Activated CD8-positive, alpha-beta memory T cell treated with anti-CD3 and anti-CD28 coated beads, Interleukin-2, amount 10 ng/mL, durations not matched to agents 7 days and 5 days (primary cell): ENCODE data around the gene MUC6. TPM values are rescaled to one million over a fixed set of nuclear protein-coding genes. Genes with fewer than 3 reads are reported as not detected.
"Not testable (repeated sequence)": the region's sequence is repeated elsewhere in the genome, so short reads cannot be mapped to it uniquely, and the experiment has no call there.

Experiments used
- ATAC-seq: fragments of 150-1000 bp; cut with Tn5 transposase; one replicate; pipeline ENCODE4 v1.10.0; 2021; ENCODE audit warnings: moderate library complexity
- CTCF ChIA-PET: fragments of 350-600 bp; sonication (Branson Sonifier 250); formaldehyde crosslinking; loops from one replicate; lab custom pipeline; 2021; ENCODE audit warnings: antibody characterized with exemption; lab: Charles Lee
- DNase-seq: peaks from one replicate; pipeline ENCODE4 v3.0.0-alpha.2; 2020
- H3K27ac Mint-ChIP-seq: one replicate; pipeline ENCODE4 v1.8.0; 2021; ENCODE audit warnings: mild to moderate bottlenecking, mixed read lengths
- H3K27me3 Mint-ChIP-seq: one replicate; pipeline ENCODE4 v1.8.0; 2021; ENCODE audit warnings: mixed read lengths
- H3K36me3 Mint-ChIP-seq: one replicate; pipeline ENCODE4 v1.8.0; 2021; ENCODE audit warnings: mild to moderate bottlenecking, mixed read lengths
- H3K4me1 Mint-ChIP-seq: one replicate; pipeline ENCODE4 v1.8.0; 2021; ENCODE audit warnings: mixed read lengths
- H3K4me3 Mint-ChIP-seq: one replicate; pipeline ENCODE4 v1.8.0; 2021; ENCODE audit warnings: mild to moderate bottlenecking, moderate library complexity, mixed read lengths
- H3K9me3 Mint-ChIP-seq: one replicate; pipeline ENCODE4 v1.8.0; 2022; ENCODE audit warnings: low read depth, mixed read lengths
- total RNA-seq, 2 experiments: library from RNA; stranded (reverse); gene quantifications; one replicate each; pipeline ENCODE4 v1.2.3, GENCODE V29; 2021

The MUC6 gene
- total RNA-seq, 2 experiments from 2014 or later = not detected

GRCh38 chr11:1023811-1024596 lies 12.5 kb downstream of the MUC6 start:
- Mint-ChIP-seq H3K36me3 (no peaks in the 10 kb centered on the region), H3K27me3 (no peaks in the 10 kb centered on the region), H3K9me3 (no peaks in the 10 kb centered on the region), H3K27ac (no peak overlapping the region), H3K4me1 (no peaks in the 10 kb centered on the region), H3K4me3 (no peak overlapping the region)
- DNase-seq = no peak
- CTCF ChIA-PET = no interaction called here
- ATAC-seq = no peak

GRCh38 chr11:1022908-1023810 lies 13.4 kb downstream of the MUC6 start:
- no peak for ATAC-seq
- H3K36me3 Mint-ChIP-seq = no peaks in the 10 kb centered on the region
- H3K4me3 Mint-ChIP-seq = no peak overlapping the region
- CTCF ChIA-PET = no interaction called here
- no peaks in the 10 kb centered on the region for H3K9me3 Mint-ChIP-seq
- no peaks in the 10 kb centered on the region for H3K27me3 Mint-ChIP-seq
- DNase-seq = no peak
- H3K27ac Mint-ChIP-seq = no peak overlapping the region
- peaks cover 1% of the 10 kb centered on the region for H3K4me1 Mint-ChIP-seq

GRCh38 chr11:1022411-1022810 lies 14.1 kb downstream of the MUC6 start:
- H3K27me3 Mint-ChIP-seq = no peaks in the 10 kb centered on the region
- DNase-seq (no peak), ATAC-seq (no peak)
- H3K9me3 Mint-ChIP-seq = peaks cover 4% of the 10 kb centered on the region
- no peaks in the 10 kb centered on the region for H3K36me3 Mint-ChIP-seq
- H3K4me3 Mint-ChIP-seq = no peak overlapping the region
- CTCF ChIA-PET = no interaction called here
- peaks cover 7% of the 10 kb centered on the region for H3K4me1 Mint-ChIP-seq
- no peak overlapping the region for H3K27ac Mint-ChIP-seq

- no peak for ATAC-seq
- CTCF ChIA-PET = no interaction called here
- peaks cover 14% of the 10 kb centered on the region for H3K9me3 Mint-ChIP-seq
- H3K4me1 Mint-ChIP-seq = peaks cover 17% of the 10 kb centered on the region
- no peaks in the 10 kb centered on the region for H3K36me3 Mint-ChIP-seq
- no peak overlapping the region for H3K27ac Mint-ChIP-seq
- H3K4me3 Mint-ChIP-seq = no peak overlapping the region
- DNase-seq = no peak
- H3K27me3 Mint-ChIP-seq = no peaks in the 10 kb centered on the region
These were observed 16.2 kb downstream of the MUC6 start for GRCh38 chr11:1020211-1020905.

GRCh38 chr11:1019321-1019910 lies 17.1 kb downstream of the MUC6 start:
- no peak overlapping the region for H3K27ac Mint-ChIP-seq
- no peaks in the 10 kb centered on the region for H3K27me3 Mint-ChIP-seq
- peaks cover 14% of the 10 kb centered on the region for H3K9me3 Mint-ChIP-seq
- DNase-seq (no peak), ATAC-seq (no peak)
- no peaks in the 10 kb centered on the region for H3K36me3 Mint-ChIP-seq
- CTCF ChIA-PET = interaction anchor here (0.6 kb wide), 1 partner anchor 1434 kb away, joined by 3 read pairs; no protein-coding TSS in a partner anchor
- peaks cover 17% of the 10 kb centered on the region for H3K4me1 Mint-ChIP-seq
- H3K4me3 Mint-ChIP-seq = no peak overlapping the region

GRCh38 chr11:1018091-1018490 lies 18.4 kb downstream of the MUC6 start:
- CTCF ChIA-PET = no interaction called here
- Mint-ChIP-seq H3K36me3 (no peaks in the 10 kb centered on the region), H3K4me3 (no peak overlapping the region), H3K27me3 (no peaks in the 10 kb centered on the region), H3K27ac (no peak overlapping the region), H3K9me3 (peaks cover 14% of the 10 kb centered on the region), H3K4me1 (peaks cover 17% of the 10 kb centered on the region)
- ATAC-seq (no peak), DNase-seq (no peak)

- H3K4me3 Mint-ChIP-seq = no peak overlapping the region
- peaks cover 17% of the 10 kb centered on the region for H3K4me1 Mint-ChIP-seq
- H3K9me3 Mint-ChIP-seq = peaks cover 14% of the 10 kb centered on the region
- DNase-seq = no peak
- H3K27ac Mint-ChIP-seq = no peak overlapping the region
- H3K27me3 Mint-ChIP-seq = no peaks in the 10 kb centered on the region
- H3K36me3 Mint-ChIP-seq = no peaks in the 10 kb centered on the region
- no peak for ATAC-seq
- CTCF ChIA-PET = no interaction called here
These were observed 19.1 kb downstream of the MUC6 start for GRCh38 chr11:1017269-1018005.

- H3K27ac Mint-ChIP-seq, CTCF ChIA-PET: not testable (repeated sequence)
These were observed 19.9 kb downstream of the MUC6 start for GRCh38 chr11:1016610-1017126.

GRCh38 chr11:1015826-1016545 lies 20.5 kb downstream of the MUC6 start:
- no peaks in the 10 kb centered on the region for H3K27me3 Mint-ChIP-seq
- CTCF ChIA-PET = no interaction called here
- no peaks in the 10 kb centered on the region for H3K36me3 Mint-ChIP-seq
- H3K9me3 Mint-ChIP-seq = peaks cover 14% of the 10 kb centered on the region
- no peak overlapping the region for H3K4me3 Mint-ChIP-seq
- peaks cover 17% of the 10 kb centered on the region for H3K4me1 Mint-ChIP-seq
- no peak overlapping the region for H3K27ac Mint-ChIP-seq
- ATAC-seq (no peak), DNase-seq (no peak)

More at GRCh38 chr11:1016610-1017126, 19.9 kb downstream of the MUC6 start:
- peaks cover 17% of the 10 kb centered on the region for H3K4me1 Mint-ChIP-seq
- H3K4me3 Mint-ChIP-seq, H3K27me3 Mint-ChIP-seq, ATAC-seq, DNase-seq, H3K36me3 Mint-ChIP-seq: not testable (repeated sequence)
- H3K9me3 Mint-ChIP-seq = peaks cover 14% of the 10 kb centered on the region

- peaks cover 17% of the 10 kb centered on the region for H3K4me1 Mint-ChIP-seq
These were observed 21.5 kb downstream of the MUC6 start for GRCh38 chr11:1015064-1015463.

GRCh38 chr11:1014276-1014675 lies 22.2 kb downstream of the MUC6 start:
- Mint-ChIP-seq H3K27me3 (no peaks in the 10 kb centered on the region), H3K9me3 (peaks cover 14% of the 10 kb centered on the region), H3K27ac (no peak overlapping the region), H3K4me3 (no peak overlapping the region), H3K36me3 (no peaks in the 10 kb centered on the region), H3K4me1 (peaks cover 17% of the 10 kb centered on the region)
- ATAC-seq (no peak), DNase-seq (no peak)
- CTCF ChIA-PET = no interaction called here

More at GRCh38 chr11:1015064-1015463, 21.5 kb downstream of the MUC6 start:
- H3K36me3 Mint-ChIP-seq = no peaks in the 10 kb centered on the region
- ATAC-seq (no peak), DNase-seq (no peak)
- H3K27ac Mint-ChIP-seq = no peak overlapping the region
- H3K4me3 Mint-ChIP-seq = no peak overlapping the region
- H3K9me3 Mint-ChIP-seq = peaks cover 14% of the 10 kb centered on the region
- CTCF ChIA-PET = interaction anchor here (0.5 kb wide), 1 partner anchor 326 kb away, joined by 4 read pairs; no protein-coding TSS in a partner anchor
- no peaks in the 10 kb centered on the region for H3K27me3 Mint-ChIP-seq

- CTCF ChIA-PET = no interaction called here
- ATAC-seq (no peak), DNase-seq (no peak)
- Mint-ChIP-seq H3K4me1 (peaks cover 17% of the 10 kb centered on the region), H3K27ac (no peak overlapping the region), H3K36me3 (no peaks in the 10 kb centered on the region), H3K27me3 (no peaks in the 10 kb centered on the region), H3K9me3 (peaks cover 14% of the 10 kb centered on the region), H3K4me3 (no peak overlapping the region)
These were observed 22.9 kb downstream of the MUC6 start for GRCh38 chr11:1013631-1013935.
